Stimulated activated CD8-positive, alpha-beta memory T cell treated with anti-CD3 and anti-CD28 coated beads, Interleukin-4, amount 100 ng/mL, for 24 hours (primary cell): ENCODE results near the gene FBLIM1.
A peak's percentile ranks its signal among the peaks of the same experiment; 100 is the strongest.

ENCODE experiments used
- DNase-seq: peaks from one replicate; pipeline ENCODE4 v3.0.0-alpha.2; 2020; ENCODE audit warnings: low read depth

FBLIM1 gene

GRCh38 chr1:15731735-15732685 lies 26.6 kb upstream of the FBLIM1 start:
- DNase-seq = no peak

DNA sequence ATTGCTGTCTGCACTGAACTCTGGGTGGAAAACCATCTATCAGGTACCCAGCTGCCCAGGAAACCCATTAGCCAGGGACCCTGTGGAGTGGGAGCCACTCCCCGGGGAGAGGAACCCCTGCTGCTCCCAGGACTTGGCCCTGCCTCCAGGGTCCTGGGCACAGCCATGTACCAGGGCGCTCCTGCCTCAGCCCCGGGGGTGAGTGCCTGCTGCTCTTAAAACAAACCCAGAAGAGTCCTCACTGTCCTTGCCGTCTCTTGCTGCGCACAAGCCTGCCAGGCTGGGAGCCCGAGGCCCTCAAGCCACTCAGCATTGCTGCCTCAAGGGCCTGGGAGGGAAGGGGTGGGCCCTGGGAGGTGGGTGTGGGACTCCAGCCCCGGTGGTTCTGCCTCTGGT lies 25.9 kb upstream of the FBLIM1 start:
- no peak for DNase-seq

DNA sequence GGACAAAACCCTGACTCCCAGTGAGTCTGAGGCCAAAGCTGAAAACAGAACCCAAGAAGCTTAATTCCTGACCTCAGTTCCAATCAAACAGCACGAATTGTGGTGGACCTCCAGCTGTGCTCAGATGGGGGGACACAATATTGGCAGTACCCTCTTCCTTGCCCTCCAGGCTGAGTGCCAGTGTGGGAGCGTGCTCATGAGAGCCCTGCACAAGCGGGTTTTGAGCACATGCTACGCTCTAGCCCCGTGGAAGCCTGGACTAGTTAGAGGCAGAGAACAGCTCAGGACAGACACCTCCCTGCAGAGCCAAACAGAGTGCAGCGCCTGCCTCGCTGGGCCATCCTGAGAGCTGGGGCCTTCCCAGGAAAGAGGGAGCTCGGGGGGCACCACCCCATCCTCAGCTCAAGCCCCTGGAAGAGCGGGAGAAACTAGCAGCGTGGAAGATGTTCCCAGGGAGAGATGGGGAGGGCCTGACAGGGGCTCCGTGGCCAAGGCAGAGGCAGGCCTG lies 25.3 kb upstream of the FBLIM1 start:
- no peak for DNase-seq

DNA sequence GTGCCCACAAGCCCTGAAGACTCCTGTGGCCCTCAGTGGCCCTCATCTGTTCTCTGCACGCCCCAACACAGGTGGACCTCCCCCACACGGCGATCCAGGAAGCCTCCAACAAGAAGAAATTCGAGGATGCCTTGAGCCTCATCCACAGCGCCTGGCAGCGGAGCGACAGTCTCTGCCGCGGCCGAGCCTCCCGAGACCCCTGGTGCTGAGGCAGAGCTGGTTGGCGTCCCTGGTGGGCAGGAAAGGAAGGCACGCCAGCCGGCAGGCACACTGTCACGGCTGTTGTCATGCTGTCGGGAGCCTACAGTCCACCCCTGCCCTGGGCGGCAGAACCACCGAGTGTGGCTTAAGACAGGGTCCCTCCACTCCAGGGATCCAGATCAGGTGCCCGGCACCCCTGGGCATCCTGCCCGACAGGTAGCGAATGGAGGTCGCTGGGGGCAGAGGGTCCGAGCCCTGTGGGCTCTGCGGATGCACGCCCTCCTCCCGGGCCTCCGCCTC lies 24.8 kb upstream of the FBLIM1 start:
- DNase-seq = no peak

DNA sequence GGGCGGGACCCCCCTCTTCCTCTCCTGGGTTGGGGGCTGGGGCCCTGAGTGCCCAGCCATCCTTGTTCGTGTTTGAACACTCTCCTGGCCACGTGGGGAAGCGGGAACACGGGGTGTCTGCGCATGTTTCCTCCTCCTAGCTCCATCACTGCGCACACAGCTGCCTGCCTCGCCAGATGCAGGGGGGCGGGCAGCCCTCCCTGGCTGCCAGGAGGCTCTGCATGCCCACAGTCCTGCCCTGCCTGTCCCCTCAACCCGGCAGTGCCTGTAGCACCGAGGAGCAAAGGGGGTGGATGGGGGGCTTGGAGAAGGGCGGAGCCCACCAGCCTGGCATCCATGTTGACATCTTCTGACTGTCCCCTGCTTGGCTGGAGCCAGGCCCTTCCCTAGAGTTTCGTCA lies 24.3 kb upstream of the FBLIM1 start:
- no peak for DNase-seq

- no peak for DNase-seq
Observed at GRCh38 chr1:15734901-15735300, 23.7 kb upstream of the FBLIM1 start.

DNA sequence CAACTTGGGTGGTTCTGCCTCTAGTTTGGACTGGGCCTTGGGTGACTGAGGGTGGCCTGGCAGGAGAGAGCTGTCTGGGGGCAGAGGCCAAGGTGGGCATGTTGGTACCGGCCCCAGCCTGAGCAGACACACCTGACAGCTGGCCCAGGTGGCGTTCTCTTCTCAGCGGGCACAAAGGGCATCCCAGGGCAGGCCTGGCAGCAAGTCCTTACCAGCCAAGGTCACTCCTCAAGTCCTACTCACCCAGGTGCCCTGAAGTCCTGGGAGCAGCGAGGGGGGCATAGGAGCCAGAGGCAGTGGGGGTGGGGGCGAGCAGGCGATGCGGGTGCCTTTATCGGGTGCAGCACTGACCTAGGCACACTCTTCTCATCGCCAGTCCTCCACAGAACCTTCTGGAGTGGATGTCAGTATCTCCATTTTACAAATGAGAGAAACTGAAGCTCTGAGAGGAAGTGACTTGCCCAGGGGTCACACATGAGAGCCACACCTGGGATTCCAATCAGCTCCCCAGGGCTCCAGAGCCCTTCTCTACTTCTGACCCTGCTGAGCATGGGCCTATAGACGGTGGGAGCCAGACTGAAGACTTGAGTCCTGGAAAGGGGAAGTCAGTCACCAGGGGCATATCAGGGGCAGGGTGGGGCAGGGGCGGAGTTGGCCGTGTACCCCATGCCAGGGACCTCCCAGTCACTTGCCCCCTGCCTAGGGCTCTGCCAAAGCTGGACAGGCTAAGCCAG lies 23.1 kb upstream of the FBLIM1 start:
- no peak for DNase-seq

DNA sequence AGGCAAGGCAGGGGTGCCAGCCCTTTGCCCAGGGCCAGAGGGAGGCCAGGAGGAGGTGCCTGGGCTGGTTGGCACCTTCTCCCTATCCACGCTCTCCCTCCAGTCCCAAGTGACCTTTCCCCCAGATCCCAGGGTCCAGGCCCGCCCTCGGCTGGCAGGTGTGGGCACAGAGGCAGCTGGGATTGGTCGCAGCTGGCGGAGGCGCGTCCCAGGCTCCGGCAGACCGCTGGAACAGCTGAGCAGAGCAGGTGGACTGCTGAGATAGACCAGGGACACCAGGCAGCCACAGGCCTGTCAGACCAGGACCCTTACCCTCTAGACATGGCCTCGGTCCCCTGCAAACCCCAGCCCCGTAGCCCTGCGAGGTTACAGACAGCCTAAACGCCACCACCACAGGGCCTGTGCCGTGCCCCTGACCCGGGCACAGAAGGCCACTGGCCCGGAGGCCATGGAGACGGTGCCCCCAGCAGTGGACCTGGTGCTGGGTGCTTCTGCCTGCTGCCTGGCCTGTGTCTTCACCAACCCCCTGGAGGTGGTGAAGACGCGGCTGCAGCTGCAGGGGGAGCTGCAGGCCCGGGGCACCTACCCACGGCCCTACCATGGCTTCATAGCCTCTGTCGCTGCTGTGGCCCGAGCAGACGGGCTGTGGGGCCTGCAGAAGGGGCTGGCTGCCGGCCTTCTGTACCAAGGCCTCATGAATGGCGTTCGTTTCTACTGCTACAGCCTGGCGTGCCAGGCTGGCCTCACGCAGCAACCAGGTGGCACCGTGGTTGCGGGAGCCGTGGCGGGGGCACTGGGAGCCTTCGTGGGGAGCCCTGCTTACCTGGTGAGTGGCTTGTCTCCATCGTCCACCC lies 22.3 kb upstream of the FBLIM1 start, which contains the start of gene SLC25A34:
Gene SLC25A34, plus strand, starts transcription at position 221 of the 854 bp plus-strand sequence. Its CDS starts 228 bp downstream, at position 449.
- DNase-seq = no peak

GRCh38 chr1:15736892-15737261 lies 21.7 kb upstream of the FBLIM1 start:
- no peak for DNase-seq

DNA sequence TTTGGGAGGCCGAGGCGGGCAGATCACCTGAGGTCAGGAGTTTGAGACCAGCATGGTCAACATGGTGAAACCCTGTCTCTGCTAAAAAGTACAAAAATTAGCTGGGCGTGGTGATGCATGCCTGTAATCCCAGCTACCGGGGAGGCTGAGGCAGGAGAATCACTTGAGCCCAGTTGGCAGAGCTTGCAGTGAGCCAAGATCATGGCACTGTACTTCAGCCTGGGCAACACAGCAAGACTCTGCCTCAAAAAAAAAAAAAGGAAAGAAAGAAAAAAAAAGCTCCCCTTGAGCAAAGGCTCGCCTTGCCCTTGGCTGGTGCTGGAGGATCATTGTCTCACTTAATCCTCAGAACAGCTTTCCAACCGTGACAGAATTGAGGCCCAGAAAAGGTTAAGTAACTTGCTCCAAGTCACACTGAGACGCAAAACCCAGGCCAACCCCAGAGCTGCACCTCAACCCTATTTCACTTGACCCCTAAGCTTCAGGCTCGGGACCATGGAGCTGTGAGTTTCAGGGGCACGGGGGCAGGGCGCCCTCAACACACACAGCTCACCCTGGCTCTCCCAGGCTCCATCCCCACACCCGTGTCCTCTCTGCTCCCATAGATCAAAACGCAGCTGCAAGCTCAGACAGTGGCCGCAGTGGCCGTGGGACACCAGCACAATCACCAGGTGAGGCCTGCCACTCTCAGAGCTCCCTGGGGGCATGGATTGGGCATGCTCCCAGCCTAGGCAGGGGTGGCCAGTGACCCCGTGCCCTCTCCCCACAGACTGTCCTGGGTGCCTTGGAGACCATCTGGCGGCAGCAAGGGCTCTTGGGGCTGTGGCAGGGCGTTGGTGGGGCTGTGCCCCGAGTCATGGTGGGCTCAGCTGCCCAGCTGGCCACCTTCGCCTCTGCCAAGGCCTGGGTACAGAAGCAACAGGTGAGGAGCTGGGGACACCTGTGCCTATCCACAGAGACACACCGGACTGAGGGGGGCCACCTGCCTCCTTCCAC lies 21.0 kb upstream of the FBLIM1 start:
- DNase-seq = no peak

- no peak for DNase-seq
Observed at GRCh38 chr1:15738416-15739113, 20.0 kb upstream of the FBLIM1 start.

DNA sequence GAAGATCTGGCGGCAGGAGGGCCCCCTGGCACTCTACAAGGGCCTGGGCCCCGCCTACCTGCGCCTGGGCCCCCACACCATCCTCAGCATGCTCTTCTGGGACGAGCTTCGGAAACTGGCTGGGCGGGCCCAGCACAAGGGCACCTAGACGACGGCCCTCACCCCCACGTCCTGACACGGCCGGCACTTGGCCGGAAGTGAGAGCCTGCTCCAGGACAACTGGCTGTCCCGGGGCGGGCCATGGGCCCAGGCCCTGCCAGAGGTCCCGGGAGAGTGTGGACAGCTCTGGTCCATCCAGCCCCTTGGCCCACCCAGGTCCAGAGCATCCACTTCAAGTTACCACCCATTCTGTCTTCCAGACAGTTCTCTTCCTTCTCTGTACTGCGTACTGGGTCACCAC lies 19.3 kb upstream of the FBLIM1 start:
- DNase-seq = no peak

GRCh38 chr1:15739745-15740144 lies 18.9 kb upstream of the FBLIM1 start:
- DNase-seq = no peak

- DNase-seq = peak; percentile 34
Observed at GRCh38 chr1:15740924-15741850, 17.4 kb upstream of the FBLIM1 start.

DNA sequence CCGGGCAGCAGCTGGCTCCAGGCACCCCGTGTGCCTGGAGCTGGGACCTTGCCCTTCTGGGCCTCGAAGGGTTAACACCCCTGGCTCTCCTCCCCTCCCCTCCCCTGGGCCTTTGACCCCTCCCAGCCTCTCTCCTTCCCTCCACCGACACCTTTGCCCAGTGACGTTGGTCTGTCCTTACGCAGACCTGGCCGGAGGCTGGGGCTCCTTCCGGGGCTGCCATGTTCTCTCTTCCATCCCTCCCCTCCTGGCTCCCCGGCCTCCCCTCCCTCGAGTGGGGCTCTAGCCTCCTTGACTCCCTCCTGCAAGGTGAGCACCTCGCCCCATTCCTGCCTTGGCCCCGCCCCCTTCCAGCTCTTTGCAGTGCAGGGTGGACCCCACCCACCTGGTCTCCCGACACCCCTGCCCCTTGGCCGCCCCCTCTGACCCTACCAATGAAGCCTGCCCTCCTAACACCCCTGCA lies 16.2 kb upstream of the FBLIM1 start, which contains the start of gene TMEM82:
Gene TMEM82, plus strand, starts transcription at position 161 of the 463 bp plus-strand sequence. Its CDS starts 61 bp downstream, at position 222.
- DNase-seq = no peak

DNA sequence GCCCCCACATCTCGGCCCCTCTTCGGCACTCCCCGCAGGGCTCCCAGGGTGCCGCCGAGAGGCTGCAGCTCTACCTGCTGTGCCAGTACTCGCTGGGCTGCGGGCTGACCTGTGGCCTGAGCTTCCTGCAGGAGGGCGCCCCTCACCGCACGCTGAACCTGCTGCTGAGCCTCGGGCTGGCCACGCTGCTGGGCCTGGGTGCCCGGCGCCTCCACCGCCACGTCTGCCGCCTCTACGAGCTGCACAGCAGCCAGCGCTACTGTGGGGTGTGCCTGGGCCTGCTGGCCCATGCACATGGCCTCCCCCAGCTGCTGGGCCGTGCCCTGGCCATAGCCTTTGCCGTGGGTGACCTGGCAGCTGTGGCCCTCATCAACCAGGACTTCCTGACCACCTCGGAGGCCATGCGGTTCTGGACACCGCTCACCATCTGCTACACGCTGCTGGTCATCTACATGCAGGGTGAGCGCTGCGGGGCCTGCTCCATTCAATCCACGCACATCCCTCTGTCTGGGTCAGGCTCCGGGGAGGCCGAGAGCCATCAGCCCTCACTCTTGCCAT lies 14.4 kb upstream of the FBLIM1 start:
- DNase-seq = no peak

DNA sequence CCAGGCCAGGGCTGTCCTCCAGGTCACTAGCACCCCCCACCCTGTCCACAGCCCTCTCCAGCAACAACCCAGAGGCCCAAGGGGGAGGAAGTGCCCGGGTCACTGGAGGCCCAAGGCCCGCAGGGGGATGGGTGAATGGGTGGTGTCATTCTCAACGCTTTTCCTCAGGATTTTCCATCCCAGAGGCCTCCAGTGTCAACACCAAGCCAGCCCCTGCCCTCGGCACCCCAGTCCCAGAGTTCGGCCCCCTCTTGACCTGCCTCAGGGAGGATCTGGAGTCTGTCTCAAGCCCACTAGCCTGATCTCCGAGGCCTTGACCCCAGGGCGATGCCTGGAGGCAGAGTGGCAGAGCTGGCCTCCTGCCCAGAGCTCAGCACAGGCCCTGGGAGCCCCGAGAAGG lies 11.2 kb upstream of the FBLIM1 start:
- no peak for DNase-seq

GRCh38 chr1:15748264-15748663 lies 10.3 kb upstream of the FBLIM1 start:
- no peak for DNase-seq
